ENCODE results near the gene URB1. TPM values are rescaled to one million over a fixed set of nuclear protein-coding genes. Genes with fewer than 3 reads are reported as not detected.

Gene URB1, protein sequence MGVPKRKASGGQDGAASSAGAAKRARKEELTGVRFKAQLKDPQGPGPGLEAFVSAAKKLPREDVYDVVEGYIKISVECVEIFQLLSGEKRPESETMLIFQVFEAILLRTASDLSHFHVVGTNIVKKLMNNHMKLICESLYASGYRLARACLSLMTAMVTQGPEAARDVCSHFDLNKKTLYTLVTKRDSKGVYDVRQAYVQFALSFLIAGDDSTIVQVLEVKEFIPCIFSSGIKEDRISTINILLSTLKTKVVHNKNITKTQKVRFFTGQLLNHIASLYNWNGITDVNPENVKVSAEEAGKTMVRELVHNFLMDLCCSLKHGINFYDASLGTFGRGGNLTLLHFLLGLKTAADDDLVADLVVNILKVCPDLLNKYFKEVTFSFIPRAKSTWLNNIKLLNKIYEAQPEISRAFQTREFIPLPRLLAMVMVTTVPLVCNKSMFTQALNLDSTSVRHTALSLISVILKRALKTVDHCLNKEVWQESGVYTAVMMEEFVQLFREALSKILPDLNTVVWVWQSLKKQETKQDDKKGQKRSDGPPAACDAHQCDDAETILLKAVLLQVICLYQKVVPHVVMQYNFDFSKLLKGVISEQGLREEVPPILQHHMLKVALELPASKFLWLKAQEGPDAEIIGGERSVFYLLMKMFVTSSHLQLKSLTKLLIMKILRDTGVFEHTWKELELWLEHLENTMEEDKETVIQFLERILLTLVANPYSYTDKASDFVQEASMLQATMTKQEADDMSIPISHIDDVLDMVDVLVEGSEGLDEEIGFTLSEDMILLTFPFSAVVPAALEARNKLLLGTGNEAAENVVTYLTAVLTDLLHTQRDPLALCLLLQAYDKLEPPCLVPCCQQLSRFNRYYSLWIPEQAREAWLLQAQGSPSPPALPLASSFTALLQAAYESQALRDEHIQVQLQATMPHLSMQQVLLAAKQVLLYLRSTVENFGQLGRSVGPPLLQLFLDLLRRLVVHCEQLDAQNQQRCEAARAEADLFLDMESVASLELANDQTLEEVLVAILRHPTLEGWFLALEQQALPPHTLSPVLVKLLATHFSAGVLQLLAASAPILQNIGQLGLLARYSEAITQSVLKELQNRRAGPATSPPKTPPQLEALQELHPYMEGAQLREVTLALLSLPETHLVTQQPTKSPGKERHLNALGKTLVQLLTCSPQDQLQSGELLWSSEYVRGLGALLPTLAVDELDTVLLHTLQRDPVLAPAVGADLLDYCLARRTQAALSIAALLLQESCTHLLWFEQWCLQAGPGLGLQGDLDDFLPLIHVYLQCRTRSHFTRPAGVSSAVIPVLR (N-terminal part only)
- total RNA-seq = 17.4 and 18.7 TPM in 2 replicates

DNA sequence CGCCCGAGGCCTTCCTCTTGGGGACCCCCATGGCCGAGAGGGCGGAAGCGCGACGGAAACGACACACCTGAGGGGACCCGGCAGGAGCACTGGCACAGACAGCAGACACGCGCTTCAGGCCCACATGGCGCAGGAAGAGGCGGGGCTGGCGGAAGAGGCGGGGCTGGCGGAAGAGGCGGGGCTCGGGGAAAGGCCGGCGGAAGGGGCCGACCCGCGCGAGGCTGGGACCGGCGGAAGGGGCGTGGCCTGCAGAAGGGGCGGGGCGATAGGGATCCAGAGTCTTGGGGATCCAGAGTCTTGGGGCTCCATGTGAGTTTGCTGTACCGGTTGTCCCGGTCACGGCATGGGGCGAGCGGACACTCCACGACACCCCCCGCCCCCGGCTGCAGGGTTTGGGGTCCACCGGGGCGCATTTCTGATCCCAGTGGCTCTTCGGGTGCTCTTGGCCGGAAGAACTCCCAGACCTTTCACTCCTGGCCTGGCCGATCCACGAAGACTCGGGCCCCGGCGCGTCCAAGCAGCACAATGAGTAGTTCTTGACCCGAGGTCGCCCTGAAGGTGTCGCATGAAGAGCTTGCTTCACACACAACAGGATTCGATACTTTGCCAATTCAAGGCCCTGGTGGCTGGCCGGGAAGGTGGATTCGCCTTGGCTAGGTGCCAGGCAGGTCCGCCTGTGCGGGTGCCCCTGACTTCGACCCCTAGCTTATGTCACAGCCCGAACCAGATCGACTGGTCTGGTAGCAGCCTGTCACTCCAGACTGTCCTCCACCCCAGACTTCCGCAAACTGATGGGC, at the start of gene URB1:
Gene URB1 (minus strand): TSS at position 133 of the 797 bp plus-strand sequence. CDS start 102 bp downstream, at position 31.

GRCh38 chr21:32412162-32413014, 19.6 kb upstream of the URB1 start, which contains the start of gene EVA1C:
Gene EVA1C (plus strand): TSS chr21:32412706. CDS start chr21:32412854, 148 bp downstream.

DNA sequence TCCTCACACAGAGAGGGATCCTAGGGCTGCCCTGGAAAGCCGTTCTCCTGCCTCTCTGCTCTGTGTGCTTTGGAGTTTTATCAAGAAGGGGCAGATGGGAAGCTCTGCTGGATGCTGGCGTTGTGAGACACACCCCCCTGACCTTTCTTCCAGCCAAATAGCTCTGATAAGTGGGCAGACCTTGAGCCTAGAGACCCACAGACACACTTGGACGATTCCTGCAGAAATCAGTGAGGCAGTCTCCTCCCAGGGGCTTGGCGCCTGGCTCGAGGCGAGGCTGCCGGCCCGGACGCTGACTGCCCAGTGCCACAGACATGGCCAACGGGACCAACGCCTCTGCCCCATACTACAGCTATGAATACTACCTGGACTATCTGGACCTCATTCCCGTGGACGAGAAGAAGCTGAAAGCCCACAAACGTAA, 94.1 kb downstream of the URB1 start, which contains the start of gene MRAP:
Gene MRAP (plus strand): TSS at position 198 of the 424 bp plus-strand sequence. CDS start 117 bp downstream, at position 315.

DNA sequence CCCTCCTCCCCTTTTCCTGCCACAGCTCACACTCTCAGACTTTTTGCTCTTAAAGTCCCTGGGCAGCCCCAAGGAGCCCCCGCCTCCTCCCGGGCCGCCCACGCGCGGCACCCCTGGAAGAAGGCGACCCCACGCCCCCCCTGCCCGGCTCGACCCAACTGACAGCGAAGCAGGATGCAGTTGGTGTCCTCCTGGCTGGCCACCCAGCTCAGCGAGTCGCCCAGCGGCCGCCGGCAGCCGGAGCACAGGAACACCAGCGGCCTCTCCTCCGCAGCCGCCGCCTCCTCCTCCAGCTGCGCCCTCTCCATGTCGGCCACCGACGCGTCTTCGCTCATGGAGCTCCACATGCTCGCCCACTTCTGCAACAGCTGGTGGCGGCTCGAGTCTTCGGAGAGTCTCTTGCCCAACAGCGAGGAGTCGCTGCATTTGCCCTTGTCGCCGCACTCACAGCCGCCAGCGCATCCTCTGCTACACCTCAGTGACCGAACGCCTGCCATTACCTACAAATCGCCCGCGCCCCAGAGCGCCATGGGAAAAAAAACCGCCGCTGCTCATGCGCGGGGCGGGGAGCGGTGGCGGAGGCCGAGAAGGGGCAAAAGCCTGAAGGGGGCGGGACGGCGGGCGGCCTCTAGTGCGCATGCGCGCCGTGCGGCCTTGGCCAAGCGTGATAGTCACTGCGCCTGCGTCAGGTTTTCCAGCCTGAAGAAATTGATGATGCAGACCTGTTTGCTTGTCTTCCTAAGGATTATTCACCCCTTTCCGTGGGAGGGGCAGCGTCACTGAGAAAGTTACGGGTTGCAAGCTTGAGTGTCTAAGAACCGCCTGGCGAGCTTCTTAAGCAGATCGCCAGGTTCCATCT, 114.1 kb downstream of the URB1 start, which contains the start of gene MIS18A:
Gene MIS18A (minus strand): TSS at position 532 of the 859 bp plus-strand sequence. CDS start 35 bp downstream, at position 497.

Other genes starting within 250 kb of the URB1 start
- gene MIS18A, start 114.0 kb downstream of the URB1 start, total RNA-seq = 2.6 and 4.5 TPM in 2 replicates
- gene MRAP, start 94.2 kb downstream of the URB1 start, total RNA-seq = 5.3 and 8.5 TPM in 2 replicates
- gene EVA1C, start 19.7 kb upstream of the URB1 start, total RNA-seq = 25.0 and 26.0 TPM in 2 replicates
- 0.68 TPM in 1 of 2 replicates, not detected in the other for gene TCP10L, start 192.5 kb upstream of the URB1 start, total RNA-seq
- gene CFAP298, start 219.4 kb upstream of the URB1 start, total RNA-seq = 15.4 and 20.2 TPM in 2 replicates